HG03520 (cell line): ENCODE data around the gene TTLL8.

ENCODE experiments used
- ATAC-seq: cut with Tn5 transposase; IDR thresholded peaks from one replicate; pipeline ENCODE4 v1.9.1; 2021; ENCODE audit warnings: mild to moderate bottlenecking, moderate library complexity; ENCODE audit not compliant: unreplicated experiment

Gene TTLL8

DNA sequence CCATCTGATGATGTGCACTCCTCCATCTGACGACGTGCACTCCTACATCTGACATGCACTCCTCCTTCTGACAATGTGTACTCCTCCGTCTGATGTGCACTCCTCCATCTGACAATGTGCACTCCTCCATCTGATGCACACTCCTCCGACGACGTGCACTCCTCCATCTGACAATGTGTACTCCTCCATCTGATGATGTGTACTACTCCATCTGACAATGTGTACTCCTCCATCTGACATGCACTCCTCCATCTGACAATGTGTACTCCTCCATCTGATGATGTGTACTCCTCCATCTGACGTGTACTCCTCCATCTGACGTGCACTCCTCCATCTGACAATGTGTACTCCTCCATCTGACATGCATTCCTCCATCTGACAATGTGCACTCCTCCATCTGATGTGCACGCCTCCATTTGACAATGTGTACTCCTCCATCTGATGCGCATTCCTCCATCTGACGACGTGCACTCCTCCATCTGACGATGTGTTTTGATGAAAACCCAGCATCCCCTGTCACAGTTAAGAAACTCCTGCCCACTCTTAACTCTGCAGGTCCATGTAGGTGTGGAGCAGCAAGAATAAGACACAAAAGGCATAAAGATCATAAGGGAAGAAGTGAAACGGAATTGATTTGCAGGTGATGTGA lies 35.8 kb downstream of the TTLL8 start:
- no peak for ATAC-seq

DNA sequence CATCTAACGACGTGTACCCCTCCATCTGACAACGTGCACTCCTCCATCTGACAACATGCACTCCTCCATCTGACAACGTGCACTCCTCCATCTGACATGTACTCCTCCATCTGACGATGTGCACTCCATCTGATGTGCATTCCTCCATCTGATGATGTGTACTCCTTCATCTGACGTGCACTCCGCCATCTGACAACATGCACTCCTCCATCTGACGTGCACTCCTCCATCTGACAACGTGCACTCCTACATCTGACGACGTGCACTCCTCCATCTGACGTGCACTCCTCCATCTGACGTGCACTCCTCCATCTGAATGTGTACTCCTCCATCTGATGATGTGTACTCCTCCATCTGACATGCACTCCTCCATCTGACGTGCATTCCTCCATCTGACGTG lies 37.5 kb downstream of the TTLL8 start:
- no peak for ATAC-seq

DNA sequence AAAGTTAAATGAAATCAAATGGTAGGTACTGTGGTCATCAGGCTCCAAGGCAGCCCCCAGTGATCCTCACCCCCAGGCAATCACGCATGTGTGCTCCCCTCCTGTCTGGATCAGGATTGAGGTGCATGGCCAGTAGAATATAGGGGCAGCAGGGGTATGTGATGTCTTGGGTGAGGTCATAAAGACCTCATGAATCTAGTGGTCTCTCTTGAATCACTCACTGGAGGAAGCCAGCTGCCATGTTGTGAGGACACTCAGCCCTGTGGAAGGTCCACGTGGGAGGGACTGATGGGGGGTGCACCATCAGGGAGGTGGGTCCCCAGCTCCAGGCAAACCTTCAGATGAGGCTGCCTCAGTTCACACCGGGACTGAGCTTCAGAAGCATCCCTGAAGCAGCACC lies 38.8 kb downstream of the TTLL8 start:
- no peak for ATAC-seq

DNA sequence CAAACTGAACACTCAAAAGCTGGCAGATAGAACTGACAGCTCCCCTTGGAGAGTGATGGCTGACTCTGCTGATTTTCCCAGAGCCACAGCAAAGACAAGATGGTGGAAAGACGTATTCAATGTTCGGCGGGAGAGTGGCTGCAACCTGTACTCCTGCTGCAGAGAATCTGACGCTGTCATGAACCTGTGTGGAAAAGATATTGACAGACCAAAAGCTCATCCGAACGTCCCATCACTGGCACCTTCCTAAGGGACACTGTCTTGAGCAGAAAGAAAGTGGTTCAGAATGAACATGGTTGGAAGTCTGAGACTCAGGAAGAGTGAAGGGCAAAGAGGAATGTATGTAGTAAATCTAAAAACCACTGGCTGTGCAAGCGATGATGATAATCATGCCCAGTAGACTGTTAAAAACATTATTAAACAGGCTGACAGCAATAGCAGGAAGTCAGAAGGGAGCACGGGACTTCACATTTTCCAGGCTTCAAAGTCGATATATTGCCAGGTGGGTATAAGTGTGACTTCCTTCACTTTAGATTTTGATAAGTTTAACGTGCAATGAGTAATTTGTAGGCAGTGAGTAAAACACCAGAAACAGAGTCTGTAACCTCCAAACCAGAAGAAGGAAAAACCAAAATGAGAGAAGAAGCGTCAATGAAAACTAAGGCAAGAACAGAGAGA lies 39.4 kb downstream of the TTLL8 start:
- ATAC-seq = no peak

DNA sequence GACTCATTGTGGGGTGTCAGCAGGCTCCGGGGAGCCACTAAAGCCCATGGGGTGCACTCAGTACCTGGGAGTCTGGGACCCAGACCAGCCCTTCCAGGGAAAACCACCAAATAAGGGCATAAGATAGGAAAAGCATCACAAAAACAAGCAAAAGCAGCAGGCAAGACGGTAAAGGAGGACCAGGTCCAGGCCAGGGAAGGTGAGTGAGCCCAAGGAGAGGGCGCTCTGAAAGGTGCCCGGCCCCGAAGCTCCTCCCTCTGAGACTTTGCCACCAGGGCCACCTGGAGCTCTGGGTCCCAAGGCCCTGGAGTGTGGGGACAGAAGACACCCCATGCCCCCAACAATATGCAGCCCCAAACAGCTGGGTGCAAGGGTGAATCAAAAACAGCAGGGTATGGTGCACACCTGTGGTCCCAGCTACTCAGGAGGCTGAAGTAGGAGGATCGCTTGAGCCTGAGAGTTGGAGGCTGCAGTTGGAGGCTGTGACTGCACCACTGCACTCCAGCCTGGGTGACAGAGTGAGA lies 40.3 kb downstream of the TTLL8 start:
- no peak for ATAC-seq

DNA sequence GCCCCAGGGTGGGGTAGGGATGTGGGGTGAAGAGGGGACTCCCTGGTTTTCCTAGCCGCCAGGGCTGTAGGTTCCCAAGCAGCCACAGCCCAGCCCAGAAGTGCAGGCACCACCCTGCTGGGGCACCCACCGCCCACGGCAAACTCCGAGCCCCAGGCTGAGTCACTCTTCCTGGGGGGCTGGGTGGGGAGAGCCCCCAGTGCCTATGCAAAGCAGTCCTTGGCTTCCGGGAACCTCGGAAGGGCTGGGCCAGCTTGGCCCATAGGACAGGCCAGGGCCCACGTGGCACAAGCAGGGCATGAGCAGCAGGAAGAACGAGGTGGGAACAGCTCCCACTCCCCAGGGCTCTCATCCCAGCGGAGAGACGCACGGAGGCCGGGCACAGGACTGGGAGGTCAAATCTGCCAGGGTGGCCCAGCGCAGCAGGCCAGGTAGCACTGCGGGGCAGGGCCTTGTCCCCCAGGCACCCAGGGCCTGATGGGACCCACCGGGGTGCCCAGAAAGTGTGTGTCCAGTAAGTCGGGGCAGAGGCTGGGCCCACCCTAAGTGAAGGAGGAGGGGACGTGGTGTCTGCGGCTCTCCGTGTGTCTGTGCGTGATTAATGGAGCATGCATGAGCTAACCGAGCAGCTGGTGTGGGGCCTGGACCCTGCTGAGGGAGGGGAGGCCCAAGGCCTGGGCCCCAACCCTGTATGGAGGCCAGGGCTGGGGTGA lies 41.0 kb downstream of the TTLL8 start:
- ATAC-seq = no peak

DNA sequence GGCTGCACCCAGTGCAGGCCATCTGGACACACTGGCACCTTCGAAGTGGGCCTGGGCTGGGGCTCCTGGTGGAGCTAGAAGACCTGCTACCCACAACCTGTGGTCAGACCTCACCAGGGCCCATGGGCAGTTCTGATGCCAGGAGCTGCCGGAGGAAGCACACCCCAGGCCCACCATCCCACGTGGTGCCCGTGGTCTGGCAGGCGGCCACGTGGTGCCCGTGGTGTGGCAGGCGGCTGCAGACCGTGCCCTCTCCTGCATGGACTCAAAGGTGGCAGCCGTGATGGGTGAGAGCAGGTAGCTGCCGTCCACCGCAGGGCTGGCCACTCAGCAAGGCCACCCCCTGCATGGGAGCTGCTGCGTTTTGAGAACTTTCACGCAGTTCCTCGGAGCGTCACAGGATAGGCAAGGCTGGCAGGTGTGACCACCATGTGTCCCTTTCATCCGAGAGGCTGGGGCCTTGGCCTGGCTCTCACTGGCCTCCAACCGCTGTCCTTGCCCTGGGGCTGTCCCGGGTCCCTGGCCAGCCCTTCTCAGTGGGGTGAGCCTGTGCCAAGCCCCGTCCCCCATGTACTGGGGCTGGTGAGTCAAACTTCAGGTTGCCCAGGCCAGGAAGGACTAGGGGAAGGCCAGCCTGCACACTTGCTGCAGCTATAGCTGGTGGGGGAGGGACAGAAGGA lies 41.6 kb downstream of the TTLL8 start:
- no peak for ATAC-seq

DNA sequence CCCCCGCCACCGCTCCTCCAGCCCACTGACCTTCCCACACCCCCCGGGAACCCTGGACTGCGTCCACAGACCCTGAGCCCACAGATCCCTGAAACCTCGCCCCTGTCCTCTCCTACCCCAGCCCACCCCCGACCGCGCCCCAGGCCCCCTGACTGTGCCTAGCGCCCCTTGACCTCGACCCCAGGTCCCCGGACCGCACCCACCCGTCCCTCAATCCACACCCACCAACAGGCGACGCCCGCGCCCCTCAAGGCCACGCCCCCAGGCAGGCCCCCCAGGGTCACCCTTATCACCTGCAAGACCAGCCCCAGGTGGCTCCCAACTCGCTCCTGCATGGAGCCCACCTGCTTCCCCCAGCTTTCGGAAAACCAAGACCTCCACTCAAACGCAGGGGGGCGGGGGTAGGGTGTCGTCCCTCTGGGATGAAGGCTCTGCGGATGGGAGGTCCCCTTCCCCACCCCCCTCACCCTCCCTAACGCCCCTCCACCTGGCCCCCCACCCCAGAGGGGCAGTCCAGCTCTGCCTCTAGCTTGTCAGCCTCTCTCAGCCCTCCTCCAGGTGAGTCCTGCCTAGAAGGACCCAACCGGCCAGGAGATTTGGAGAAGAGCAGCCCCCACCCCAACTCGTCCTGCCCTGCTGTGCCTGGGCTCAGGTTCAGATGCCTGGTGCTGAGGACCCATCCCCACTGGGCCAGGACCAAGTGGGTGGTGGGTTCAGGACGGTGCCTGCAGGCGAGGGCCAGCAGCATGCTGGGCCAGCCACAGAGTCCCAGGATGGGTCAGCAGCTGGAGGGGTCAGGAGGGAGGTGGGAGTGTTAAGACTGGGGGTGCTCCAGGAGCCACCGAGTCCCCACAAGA lies 42.4 kb downstream of the TTLL8 start:
- ATAC-seq = no peak

DNA sequence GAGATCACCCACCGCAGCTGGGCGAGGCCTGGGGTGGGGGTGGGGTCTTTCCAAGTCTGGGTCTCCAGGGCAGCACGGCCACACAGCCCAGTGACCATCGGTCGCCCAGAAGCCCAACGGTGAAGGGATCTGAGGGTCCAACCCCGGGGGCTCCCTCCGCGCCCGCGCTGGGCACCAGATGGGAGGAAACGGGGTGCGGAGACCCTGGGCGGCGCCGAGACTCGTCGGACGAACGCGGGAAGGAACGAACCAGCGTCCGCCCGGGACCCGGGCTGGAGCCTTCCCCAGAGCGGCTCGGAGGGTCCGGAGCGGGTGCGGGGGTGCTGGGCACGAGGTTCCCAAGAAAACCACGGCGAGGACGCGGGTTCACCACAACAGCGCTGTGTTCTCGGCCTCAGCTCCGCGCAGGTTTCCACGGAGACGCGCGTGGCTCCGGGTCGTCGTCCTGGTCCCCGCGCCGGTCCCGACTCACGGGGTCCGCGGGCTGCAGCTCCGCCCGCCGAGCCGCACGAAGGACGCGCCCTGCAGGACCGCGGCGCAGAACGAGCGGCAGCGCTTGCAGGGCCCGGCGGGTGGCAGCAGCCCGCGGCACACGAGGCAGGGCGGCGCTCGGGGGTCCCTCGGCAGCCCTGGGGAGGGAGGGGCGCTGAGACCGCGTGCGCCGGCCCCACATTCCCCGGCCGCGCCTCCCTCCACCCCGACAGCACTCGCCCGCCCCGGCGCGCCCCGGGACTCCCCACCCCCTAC lies 43.3 kb downstream of the TTLL8 start:
- no peak for ATAC-seq

DNA sequence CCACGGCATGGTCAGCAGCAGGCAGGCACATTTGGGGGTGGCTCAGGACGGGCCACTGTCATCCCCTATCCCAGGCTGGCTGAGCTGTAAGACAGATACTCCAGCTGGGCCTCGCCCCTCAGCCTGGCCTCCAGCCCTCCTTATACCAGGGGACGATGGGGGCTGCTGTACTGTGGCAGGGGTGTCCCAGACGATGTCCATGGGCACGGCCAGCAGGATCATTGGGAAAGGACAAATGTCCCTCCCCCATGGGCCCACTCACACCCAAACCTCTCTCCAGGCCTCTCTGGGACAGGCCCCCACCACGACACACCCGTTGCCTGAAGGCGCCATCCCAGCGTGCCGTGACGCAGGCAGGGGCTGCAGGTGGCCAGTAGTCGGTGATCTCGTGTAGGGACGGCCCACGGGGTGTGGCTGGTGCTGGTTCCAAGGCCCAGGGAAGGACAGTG lies 44.0 kb downstream of the TTLL8 start:
- ATAC-seq = no peak

DNA sequence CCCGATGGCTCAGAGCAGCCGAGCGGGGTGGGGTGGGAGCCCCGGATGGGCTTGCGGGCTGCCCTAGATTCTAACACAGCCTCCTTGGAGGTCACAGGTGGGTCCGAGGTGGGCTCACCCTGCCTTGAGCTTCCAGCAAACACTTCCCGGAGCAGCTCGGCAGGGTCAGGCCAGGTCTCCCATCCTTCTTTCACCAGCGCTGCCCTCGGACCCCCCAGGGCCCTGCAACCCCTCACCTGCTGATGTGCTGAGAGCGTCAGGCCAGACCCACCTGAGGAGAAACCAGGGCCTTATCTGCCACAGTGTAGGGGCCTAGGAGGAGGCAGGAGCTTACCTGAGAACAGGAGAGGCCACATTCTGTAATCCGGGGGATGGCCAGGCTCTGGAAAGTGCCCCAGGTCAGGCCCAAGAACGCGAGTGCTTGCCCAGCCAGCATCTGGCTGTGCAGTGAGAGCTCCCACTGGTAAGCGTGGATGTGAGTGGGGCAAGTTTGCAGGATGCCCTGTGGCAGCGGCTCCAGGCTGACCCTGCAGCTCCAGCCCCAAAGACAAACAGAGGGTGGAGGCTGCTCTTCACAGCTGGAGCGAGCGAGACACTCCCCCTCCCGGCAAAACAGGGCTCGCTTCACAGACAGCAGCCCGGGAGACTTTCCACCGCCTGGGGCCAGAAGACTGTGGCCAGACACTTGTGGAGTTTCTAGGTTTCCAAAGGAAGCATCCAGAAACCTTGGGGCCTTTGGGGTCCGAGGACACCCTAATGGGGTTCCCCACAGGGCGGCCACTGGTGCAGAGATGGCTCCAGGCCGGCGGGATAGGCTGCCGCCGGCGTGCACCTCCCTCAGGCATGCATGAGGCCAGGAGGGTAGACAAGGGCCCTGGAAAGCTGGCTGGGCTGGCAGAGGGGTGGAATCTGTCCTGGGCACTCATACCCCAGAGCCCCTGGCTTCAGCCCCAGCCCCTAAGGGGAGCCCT lies 45.6 kb downstream of the TTLL8 start, which contains the start of gene IL17REL:
IL17REL (minus strand) TSS at position 555 of the 971 bp plus-strand sequence; CDS start at position 436, 119 bp downstream.
- no peak for ATAC-seq

DNA sequence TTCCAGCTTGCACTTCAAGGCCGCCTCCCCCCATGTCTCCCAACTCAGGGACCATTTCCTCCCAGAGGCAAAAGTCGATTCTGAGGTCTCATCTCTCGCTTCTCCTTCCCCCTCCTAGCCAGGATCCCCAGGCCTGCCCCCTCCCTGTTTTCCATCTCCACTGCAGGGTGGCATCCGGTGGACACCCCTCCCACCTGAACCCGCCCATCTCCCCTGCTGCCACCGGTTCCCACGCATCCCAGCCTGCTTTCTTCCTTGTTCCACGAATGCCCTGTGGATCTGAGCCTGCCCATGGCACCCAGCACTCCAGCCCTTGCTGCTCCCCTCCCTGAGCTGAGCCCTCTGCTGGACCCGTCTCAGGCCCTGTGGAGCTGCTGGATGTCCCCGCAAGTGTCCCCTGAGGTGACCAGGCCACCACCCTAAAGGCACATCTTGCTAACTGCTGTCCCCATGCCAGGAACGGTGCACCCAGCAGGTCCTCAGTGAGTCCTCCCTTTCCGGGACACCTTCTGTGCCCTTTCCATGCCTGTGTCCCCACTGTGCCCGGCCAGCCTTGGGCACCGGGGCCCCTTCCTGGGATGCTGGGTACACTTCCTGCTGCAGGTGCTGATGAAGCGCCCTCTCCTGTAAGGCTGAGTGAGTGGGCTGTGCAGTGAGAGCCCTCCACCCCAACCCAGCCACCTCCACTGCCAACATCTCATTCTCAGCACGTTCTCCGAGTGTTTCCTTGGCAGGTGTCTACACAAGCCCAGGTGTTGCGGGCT lies 46.5 kb downstream of the TTLL8 start:
- ATAC-seq = no peak

DNA sequence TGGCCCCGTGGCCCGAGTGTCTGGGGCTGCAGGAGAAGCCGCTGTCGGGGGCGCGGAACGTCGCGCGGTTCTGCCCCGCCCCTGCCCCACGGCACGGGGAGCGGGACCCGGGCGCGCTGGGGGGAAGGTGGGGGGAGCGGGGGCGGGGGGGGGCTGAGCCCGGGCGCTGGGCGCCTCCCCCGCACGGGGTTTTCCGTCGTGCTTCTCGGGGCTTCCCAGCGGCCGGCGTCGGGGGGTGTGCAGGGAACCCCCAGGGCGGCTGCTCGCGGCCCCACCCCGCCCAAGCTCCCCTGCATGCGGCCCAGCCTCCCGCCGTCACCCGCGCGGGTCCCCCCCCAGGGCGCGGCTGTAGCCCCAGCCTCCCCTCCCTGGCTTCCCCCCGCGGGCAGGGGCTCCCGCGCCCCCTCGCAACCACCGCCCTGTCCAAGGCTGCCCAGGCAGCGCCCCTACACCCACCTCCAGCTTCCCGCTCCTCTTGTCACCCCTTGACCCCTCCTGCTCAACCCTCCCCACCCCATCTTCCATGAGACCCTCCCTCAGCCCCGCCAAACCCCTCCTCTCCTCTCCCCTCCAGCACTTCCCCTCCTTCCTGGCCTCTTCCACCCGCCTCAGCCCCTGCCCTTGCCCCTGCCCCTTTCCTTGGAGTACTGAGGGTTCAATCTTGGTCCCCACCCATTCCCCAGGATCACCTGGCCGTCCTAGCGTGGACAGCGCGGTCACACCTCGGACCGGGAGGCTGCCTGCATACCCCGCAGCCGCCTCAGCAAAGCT lies 47.2 kb downstream of the TTLL8 start:
- no peak for ATAC-seq

DNA sequence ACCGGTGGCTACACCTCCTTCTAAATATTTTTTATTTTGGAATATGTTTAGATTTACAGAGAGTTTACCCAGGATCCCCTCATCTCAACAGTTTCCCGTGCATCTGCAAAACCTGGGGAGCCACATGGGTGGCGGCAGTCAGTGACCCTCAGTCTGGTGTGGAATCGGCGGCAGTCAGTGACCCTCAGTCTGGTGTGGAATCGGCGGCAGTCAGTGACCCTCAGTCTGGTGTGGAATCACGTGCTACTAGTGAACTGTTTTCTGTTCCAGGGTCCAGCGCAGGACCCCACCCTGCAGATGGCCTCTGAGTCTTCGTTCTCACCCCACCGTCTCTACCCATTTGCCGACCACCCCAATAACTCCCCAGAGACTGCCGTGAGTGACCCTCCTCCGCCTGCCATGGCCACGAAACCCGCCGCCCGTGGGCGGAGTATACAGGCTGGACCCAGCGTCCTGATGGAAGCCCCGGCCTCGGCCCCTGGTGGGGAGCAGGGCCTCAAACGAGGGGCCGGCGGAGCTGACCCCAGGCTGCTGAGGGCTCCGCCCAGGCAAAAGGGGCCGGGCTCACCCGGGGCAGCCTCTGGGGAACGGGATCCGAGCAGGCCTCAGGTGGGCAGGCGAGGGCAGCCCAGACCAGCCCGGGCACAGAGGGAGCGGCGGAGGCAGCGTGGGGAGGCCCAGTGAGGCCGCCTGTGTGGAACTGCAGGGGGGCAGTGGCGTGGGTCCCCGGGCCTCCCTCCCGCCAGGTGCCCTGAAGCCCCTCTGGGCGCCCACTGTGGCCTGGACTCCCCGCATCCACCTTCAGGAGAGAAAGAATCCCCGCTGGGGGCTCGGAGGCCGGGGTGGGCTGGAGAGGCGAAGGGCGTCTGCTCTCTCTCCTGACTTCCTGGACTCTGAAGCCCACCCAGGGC lies 48.1 kb downstream of the TTLL8 start:
- ATAC-seq = no peak

DNA sequence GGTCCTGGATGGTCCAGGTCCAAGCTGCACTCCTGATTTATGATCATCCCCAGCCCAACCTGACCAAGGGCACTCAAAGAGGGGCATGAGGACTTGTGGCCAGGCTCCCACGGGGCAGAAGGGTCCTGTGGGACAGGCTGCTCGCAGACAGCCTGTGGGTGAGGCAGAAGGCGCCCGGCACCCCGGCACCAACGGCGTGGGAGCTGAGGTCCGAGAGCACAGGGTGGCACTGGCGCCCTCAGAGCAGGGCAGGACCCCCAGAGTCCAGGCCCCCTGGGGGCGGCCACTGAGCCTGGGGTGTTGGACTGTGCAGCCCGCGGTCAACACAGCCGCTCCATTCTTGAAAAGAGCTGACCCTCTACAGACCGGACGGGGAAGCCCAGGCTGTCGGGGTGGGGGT lies 48.8 kb downstream of the TTLL8 start:
- no peak for ATAC-seq
